HTERT RPE-1 (cell line): ENCODE data around the gene PHIP.
"Not testable (repeated sequence)": the region's sequence is repeated elsewhere in the genome, so short reads cannot be mapped to it uniquely, and the experiment has no call there.

Experiments
- in situ Hi-C: fragments of 300-500 bp; cut with MboI; formaldehyde crosslinking; loops from 4 replicates; pipeline ENCODE4 v1.14.3; 2020; ENCODE audit warnings: low sequenced_read_pairs

PHIP gene

DNA sequence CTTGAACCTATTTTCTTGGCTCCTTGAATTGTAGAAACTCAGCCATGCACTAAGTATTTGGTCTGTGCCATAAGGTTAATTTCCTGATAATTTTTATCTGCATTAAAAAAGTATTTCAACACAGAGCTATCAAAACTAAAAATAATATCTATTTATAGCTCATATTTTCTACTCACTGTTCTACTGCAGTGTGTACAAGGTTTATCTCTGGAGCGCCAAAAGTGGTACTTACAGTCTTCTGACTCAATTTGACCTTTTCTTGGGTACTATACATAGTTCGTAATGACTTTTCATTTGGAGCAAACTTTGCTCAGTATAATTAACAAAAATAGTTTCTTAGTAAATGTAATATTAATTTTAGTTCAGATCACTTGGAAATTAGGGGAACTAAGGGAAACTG is 141.5 kb downstream of the PHIP start:
- in situ Hi-C loops, result no loop called here

DNA sequence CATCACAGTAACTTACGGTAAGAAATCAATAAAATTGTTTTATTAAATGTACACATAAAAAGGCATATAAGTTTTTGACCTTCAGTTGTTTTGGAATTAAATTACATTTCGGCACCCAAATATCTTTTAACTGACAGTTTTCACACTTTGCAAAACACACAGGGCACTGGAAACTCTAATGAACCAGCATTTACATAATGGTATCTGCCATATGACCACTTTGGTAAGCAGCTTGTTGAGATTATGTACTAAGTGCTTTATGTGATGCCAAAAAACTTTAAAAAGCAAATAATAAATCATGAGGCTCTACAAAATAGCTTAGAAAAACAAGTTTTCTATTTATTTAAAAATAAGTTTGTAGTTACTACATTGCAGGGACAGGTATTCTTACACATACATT is 142.5 kb downstream of the PHIP start:
- in situ Hi-C loops, result no loop called here

DNA sequence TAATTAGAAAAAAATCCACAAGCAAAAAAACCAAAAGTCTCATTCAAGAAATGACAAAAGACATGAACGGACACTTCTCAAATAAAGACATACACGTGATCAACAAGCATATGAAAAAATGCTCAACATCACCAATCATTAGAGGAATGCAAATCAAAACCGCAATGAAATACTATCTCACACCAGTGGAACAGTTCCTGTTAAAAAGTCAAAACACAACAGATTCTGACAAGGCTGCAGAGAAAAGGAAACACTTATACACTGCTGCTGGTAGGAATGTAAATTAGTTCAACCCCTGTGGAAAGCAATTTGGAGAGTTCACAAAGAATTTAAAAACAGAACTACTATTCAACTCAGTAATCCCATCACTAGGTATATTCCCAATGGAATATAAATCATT is 152.7 kb downstream of the PHIP start:
- in situ Hi-C loops, result no loop called here

DNA sequence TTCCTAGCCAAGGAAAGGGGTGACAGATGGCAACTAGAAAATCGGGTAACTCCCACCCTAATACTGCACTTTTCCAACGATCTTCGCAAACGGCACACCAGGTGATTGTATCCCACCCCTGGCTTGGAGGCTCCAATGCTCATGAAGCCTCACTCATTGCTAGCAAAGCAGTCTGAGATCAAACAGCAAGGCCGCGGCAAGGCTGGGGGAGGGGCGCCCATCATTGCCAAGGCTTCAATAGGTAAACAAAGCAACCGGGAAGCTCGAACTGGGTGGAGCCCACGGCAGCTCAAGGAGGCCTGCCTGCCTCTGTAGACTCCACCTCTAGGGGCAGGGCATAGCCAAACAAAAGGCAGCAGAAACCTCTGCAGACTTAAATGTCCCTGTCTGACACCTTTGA is 156.9 kb downstream of the PHIP start:
- in situ Hi-C loops, result not testable (repeated sequence)

DNA sequence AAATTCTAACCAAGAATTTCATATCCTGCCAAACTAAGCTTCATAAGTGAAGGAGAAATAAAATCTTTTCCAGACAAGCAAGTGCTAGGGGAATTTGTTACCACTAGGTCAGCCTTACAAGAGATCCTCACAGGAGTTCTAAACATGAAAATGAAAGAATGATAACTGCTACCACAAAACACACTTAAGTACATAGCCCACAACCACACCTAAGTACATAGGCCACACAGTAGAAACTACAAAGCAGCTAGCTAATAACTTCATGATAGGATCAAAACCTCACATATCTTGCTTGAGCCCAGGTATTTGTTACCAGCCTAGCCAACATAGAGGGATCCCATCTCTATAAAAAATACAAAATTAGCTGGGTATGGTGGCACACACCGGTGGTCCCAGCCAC is 160.3 kb downstream of the PHIP start:
- in situ Hi-C loops, result no loop called here

DNA sequence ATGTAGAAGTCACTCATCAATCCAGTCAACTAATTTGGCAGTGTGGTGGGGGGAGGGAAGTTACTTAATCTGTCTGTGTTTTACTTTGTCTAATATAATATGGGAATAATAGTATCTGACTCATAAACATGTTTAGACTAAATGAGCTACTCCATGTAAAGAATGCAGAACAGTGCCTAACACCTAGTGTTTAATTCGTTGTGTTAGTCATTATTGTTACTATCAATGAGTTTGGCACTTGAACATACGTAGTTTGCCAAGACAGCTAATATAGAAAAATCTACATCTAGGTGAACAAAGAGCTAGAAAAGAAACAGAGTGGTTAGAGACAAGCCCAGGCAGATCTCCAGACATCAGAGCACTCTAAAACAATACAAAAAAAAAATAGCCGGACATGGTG is 161.6 kb downstream of the PHIP start:
- in situ Hi-C loops, result no loop called here

DNA sequence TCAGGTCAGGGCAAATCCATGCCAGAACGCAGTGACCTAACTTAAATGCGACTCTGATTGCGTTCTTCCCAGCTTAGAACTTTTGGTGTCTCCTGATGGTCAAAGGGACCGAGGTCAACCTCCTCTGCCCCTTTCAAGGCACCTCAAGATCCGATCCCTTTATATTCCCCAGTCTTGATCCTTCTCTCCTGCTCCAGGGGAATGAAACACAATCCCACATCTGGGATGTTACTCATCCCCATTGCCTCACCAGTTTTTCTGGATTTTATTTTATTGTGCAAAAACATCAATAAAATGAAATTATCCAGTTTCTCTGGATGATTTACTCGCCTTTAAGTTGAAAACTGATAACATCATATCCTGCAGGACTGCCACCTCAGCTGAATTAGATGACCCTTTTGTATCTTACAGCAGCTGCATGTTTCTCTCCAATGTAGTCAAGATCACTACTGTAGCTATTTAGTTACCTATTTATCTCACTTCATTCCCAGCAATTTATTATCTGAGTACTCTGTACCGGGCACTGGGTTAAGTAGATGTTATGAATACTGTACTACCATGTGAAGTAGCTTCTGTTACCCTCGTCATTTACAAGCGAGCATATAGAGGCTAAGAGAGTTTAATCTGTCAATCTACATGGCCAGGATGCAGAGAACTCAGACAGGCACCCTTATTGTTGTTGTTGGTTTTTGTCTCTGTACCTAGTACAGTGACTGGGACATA is 166.7 kb downstream of the PHIP start:
- in situ Hi-C loops, result no loop called here

DNA sequence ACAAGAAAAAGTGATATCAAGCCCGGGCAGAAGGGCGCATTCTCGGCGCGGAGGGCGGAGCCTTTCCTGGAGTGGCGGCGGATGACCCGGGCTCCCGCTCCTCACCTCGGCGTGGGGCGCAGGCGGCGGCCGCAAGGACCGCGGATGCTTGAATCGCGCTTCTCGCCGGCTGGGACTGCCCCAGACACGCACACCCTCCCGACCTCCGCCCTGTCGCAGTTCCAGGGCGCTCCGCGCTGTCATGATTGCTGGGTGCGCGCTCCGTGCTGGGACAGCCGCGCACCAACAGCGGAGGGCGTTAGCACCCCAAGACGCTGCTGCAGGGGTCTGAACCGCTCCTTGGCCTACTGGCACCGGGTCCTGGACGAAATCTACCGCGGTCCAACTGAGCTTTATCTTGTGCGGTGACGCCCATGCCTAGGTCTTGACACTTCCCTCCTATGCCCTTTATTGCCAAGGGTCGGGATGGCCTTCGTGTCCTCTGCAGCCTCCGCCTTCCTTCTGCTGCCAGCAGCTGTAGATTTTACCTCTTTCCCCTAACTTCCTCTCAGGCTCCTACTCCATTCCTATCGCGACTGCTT is 167.4 kb downstream of the PHIP start:
- in situ Hi-C loops, result no loop called here

DNA sequence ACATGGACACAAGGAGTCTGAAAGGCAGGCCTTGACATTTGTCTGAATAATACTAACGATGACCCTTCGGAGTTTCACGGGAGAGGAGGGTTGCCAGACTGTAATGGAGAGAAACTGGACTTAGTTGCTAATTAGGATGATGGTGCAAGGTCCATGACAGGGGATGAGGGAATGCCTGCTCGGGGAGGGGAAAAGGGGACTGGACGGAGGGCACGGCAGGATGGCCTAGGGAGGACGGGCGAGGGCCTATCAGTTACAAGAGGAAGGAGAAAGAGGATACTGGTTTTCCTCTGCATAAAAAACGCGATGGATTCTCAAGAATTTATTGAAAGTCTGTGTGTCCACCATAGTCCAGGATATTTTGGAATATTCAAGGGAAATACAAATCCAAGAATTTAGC is 168.0 kb downstream of the PHIP start:
- in situ Hi-C loops, result no loop called here

DNA sequence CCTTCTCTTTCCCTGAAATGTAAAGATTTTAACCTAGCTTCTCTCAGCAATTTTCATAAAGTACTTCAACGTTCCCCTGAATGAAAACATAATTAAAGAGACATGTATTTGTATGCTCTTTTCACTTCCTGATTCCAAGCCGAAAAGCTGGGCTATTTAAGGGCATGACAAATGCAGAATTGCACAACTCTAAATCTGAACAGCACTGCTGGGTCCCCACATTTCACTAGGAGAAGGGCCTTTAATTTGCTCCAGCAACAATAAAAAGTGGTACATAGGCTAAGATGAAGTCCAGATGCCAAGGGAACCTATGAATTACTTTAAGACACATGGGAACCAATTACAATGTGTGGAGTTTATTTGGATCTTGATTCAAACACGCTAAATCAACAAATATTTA is 168.7 kb downstream of the PHIP start:
- in situ Hi-C loops, result no loop called here

DNA sequence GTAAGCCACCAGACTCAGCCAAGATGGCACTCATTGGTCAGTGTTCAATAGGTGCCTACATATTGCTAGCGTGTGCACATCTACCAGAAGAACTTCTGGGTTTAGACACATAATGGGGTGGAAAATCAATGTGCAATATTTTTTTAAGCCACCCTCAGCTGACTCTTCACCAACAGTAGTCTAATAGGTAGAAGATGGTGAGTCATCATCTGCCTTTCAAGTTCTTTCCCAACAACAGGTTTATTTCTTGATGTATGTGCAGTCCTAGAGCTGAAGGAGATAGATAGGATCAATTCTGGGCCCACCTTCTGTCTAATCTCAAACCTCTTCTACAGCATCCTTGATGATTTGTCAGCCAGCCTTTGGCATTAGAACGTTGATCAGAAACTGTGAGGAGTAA is 169.4 kb downstream of the PHIP start:
- in situ Hi-C loops, result no loop called here

DNA sequence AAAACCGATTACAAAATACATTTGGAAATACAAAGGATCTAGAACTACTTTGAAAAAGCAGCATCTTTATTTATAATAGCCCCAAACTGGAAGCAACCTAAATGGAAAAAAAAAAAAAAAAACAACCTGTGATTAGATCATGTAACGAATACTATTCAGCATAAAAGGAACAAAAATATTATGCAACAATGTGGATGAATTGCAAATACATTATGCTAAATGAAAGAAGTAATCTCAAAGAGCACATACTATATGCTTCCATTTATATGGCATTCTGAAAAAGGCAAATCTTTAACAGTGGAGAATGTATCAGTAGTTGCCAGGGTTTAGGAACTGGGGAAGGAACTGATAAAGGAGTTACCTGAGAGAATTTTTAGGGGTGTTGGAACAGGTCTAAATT is 181.8 kb downstream of the PHIP start:
- in situ Hi-C loops, result no loop called here

DNA sequence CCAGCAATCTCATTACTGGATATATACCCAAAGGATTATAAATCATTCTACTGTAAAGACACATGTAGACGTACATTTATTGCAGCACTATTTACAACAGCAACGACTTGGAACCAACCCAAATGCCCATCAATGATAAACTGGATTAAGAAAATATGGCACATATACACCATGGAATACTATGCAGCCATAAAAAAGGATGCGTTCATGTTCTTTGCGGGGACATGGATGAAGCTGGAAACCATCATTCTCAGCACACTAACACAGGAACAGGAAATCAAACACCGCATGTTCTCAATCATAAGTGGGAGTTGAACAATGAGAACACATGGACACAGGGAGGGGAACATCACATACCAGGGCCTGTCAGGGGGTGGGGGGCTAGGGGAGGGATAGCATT is 188.2 kb downstream of the PHIP start:
- in situ Hi-C loops, result not testable (repeated sequence)
